ENCODE results near the gene MUC3A. TPM values are rescaled to one million over a fixed set of nuclear protein-coding genes. Genes with fewer than 3 reads are reported as not detected.

Gene MUC3A
- total RNA-seq, 1 experiment from 2014 or later = 2.0 TPM

- ChIA-PET CTCF (no interaction called here), POLR2A (ENCODE audit: low non-redundant PET) (no interaction called here)
- DNase-seq (ENCODE audit: low spot score) = no peak
- H3K27ac ChIP-seq (ENCODE audit: low read depth, low read length, poor library complexity, severe bottlenecking) = no peak overlapping the region
- H3K27me3 ChIP-seq (replicated peaks; ENCODE audit: insufficient read depth, low read depth, low read length, poor library complexity) = no peaks in the 10 kb centered on the region
- BruUV-seq (replicated peaks) = no TSS peak
- intact Hi-C loops (cut with micrococcal nuclease; ENCODE audit: unreplicated experiment) = no loop called here
- H3K9me3 ChIP-seq (ENCODE audit: low read depth, low read length, poor library complexity, severe bottlenecking) = no peaks in the 10 kb centered on the region
- no peak for TF ChIP-seq EZH2 (IDR thresholded peaks at IDR 0.05; ENCODE audit: borderline replicate concordance, low read depth, low read length, poor library complexity, severe bottlenecking)
- TF ChIP-seq, protein P1, sequence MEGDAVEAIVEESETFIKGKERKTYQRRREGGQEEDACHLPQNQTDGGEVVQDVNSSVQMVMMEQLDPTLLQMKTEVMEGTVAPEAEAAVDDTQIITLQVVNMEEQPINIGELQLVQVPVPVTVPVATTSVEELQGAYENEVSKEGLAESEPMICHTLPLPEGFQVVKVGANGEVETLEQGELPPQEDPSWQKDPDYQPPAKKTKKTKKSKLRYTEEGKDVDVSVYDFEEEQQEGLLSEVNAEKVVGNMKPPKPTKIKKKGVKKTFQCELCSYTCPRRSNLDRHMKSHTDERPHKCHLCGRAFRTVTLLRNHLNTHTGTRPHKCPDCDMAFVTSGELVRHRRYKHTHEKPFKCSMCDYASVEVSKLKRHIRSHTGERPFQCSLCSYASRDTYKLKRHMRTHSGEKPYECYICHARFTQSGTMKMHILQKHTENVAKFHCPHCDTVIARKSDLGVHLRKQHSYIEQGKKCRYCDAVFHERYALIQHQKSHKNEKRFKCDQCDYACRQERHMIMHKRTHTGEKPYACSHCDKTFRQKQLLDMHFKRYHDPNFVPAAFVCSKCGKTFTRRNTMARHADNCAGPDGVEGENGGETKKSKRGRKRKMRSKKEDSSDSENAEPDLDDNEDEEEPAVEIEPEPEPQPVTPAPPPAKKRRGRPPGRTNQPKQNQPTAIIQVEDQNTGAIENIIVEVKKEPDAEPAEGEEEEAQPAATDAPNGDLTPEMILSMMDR (conservative IDR thresholded peaks at IDR 0.05; ENCODE audit: low read depth, low read length) = no peak
- H3K4me1 ChIP-seq (ENCODE audit: insufficient read depth, low read length, poor library complexity, severe bottlenecking) = peaks cover 4% of the 10 kb centered on the region
- no peaks in the 10 kb centered on the region for H3K36me3 ChIP-seq (ENCODE audit: insufficient read depth, low read length, poor library complexity, severe bottlenecking)
- H3K4me3 ChIP-seq (ENCODE audit: low read depth, low read length, poor library complexity, severe bottlenecking) = no peak overlapping the region
Observed at GRCh38 chr7:100946111-100946510, 3.2 kb upstream of the MUC3A start.

DNA sequence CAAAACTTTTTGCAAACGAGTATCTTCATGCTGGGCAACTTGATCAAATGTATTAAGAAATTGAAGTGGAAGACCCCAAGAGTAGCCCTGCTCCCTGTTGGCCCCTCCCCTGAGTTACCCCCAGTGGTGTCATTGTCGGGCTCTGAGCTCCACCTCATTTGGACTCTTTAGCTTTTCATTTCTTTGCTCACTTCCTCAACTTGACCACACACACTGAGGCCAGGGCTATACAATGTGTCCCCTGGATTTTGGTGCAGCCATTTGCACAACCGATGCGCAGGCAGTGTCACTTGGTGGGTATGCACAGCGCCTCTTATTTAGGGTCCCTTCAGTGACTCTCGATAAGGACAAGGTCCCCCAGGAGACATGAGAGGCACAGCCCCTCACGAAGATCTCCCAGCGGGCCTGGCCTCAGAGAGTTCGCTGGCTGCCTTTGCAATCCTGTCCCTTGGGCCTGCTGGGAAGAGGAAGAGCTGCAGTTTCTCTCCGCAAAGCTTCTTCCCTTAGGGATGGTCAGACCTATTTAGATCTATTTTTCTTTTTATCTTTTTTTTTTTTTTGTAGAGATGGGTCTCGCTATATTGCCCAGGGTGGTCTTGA lies 2.5 kb upstream of the MUC3A start:
- no TSS peak for BruUV-seq (replicated peaks)
- ChIA-PET CTCF (interaction anchor here (0.7 kb wide), 1 partner anchor 26 kb away, joined by 4 read pairs; no protein-coding TSS in a partner anchor), POLR2A (ENCODE audit: low non-redundant PET) (no interaction called here)
- no peak for DNase-seq (ENCODE audit: low spot score)
- Histone ChIP-seq H3K4me1 (ENCODE audit: insufficient read depth, low read length, poor library complexity, severe bottlenecking) (peaks cover 4% of the 10 kb centered on the region), H3K27me3 (replicated peaks; ENCODE audit: insufficient read depth, low read depth, low read length, poor library complexity) (no peaks in the 10 kb centered on the region), H3K27ac (ENCODE audit: low read depth, low read length, poor library complexity, severe bottlenecking) (no peak overlapping the region), H3K9me3 (ENCODE audit: low read depth, low read length, poor library complexity, severe bottlenecking) (no peaks in the 10 kb centered on the region), H3K4me3 (ENCODE audit: low read depth, low read length, poor library complexity, severe bottlenecking) (no peak overlapping the region), H3K36me3 (ENCODE audit: insufficient read depth, low read length, poor library complexity, severe bottlenecking) (no peaks in the 10 kb centered on the region)
- intact Hi-C loops (cut with micrococcal nuclease; ENCODE audit: unreplicated experiment) = no loop called here
- TF ChIP-seq EZH2 (IDR thresholded peaks at IDR 0.05; ENCODE audit: borderline replicate concordance, low read depth, low read length, poor library complexity, severe bottlenecking) = no peak
- TF ChIP-seq, protein P1 (conservative IDR thresholded peaks at IDR 0.05; ENCODE audit: low read depth, low read length) = no peak

DNA sequence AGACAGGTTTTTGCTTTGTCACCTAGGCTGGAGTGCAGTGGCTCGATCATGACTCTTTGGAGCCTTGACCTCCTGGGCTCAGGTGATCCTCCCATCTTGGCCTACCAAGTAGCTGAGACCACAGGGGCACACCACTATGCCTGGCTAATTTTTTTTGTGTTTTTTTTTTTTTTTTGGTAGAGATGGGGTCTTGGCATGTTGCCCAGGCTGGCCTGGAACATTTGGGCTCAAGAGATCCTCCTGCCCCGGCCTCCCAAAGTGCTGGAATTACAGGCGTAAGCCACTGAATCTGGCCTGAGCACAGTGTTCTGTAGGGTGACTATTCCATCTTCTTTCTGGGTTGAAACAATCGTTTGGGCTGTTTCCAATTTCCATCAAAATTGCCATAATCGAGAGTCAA lies 1.5 kb upstream of the MUC3A start:
- intact Hi-C loops (cut with micrococcal nuclease; ENCODE audit: unreplicated experiment) = no loop called here
- Histone ChIP-seq H3K36me3 (ENCODE audit: insufficient read depth, low read length, poor library complexity, severe bottlenecking) (no peaks in the 10 kb centered on the region), H3K4me1 (ENCODE audit: insufficient read depth, low read length, poor library complexity, severe bottlenecking) (no peaks in the 10 kb centered on the region), H3K27me3 (replicated peaks; ENCODE audit: insufficient read depth, low read depth, low read length, poor library complexity) (no peaks in the 10 kb centered on the region), H3K4me3 (ENCODE audit: low read depth, low read length, poor library complexity, severe bottlenecking) (no peak overlapping the region), H3K9me3 (ENCODE audit: low read depth, low read length, poor library complexity, severe bottlenecking) (no peaks in the 10 kb centered on the region), H3K27ac (ENCODE audit: low read depth, low read length, poor library complexity, severe bottlenecking) (no peak overlapping the region)
- ChIA-PET CTCF (no interaction called here), POLR2A (ENCODE audit: low non-redundant PET) (no interaction called here)
- BruUV-seq (replicated peaks) = no TSS peak
- TF ChIP-seq, protein P1 (conservative IDR thresholded peaks at IDR 0.05; ENCODE audit: low read depth, low read length) = no peak
- no peak for TF ChIP-seq EZH2 (IDR thresholded peaks at IDR 0.05; ENCODE audit: borderline replicate concordance, low read depth, low read length, poor library complexity, severe bottlenecking)
- no peak for DNase-seq (ENCODE audit: low spot score)
